G401 (cell line): Measurements from ENCODE around the gene POMZP3. TPM values are rescaled to one million over a fixed set of nuclear protein-coding genes. Genes with fewer than 3 reads are reported as not detected.

Experiments
- total RNA-seq: library from RNA; depleted of rRNA; stranded (reverse); fragments of >200 nt; shearing (Covaris generic); gene quantifications from 2 replicates; pipeline ENCODE4 v1.2.3, GENCODE V29; 2014; rRNA removed

The POMZP3 gene
- total RNA-seq, 1 experiment from 2014 or later: not detected

Other genes with a start within 250 kb of the POMZP3 start
- gene SSC4D, start 217.6 kb downstream of the POMZP3 start, total RNA-seq: 8.1 and 8.5 TPM in 2 replicates
- 1.3 and 3.0 TPM in 2 replicates for gene ZP3, start 202.3 kb downstream of the POMZP3 start, total RNA-seq
- gene DTX2, start 165.6 kb downstream of the POMZP3 start, total RNA-seq: 15.8 and 20.1 TPM in 2 replicates
- gene UPK3B, start 116.7 kb downstream of the POMZP3 start, total RNA-seq: 20.1 and 24.1 TPM in 2 replicates
- gene SPDYE16, start 84.0 kb downstream of the POMZP3 start, total RNA-seq: not detected in 2 replicates